ENCODE data around the gene DNAJA1.

The DNAJA1 gene

GRCh38 chr9:33029231-33029786 lies 4.2 kb downstream of the DNAJA1 start:
- DNase-seq (ENCODE audit: low spot score), result no peak

- DNase-seq (ENCODE audit: low spot score), result no peak
These were observed 5.2 kb downstream of the DNAJA1 start for GRCh38 chr9:33030285-33030684.

- DNase-seq (ENCODE audit: low spot score), result no peak
These were observed 7.2 kb downstream of the DNAJA1 start for GRCh38 chr9:33032292-33032691.

GRCh38 chr9:33032865-33033264 lies 7.8 kb downstream of the DNAJA1 start:
- no peak for DNase-seq (ENCODE audit: low spot score)

GRCh38 chr9:33040792-33041431 lies 15.8 kb downstream of the DNAJA1 start:
- DNase-seq (ENCODE audit: low spot score), result no peak

- no peak for DNase-seq (ENCODE audit: low spot score)
These were observed 16.5 kb downstream of the DNAJA1 start for GRCh38 chr9:33041432-33042188.

GRCh38 chr9:33042473-33042872 lies 17.4 kb downstream of the DNAJA1 start:
- no peak for DNase-seq (ENCODE audit: low spot score)

GRCh38 chr9:33043671-33044070 lies 18.6 kb downstream of the DNAJA1 start:
- DNase-seq (ENCODE audit: low spot score), result no peak

- DNase-seq (ENCODE audit: low spot score), result peak; percentile 92
These were observed 19.1 kb downstream of the DNAJA1 start for GRCh38 chr9:33044162-33044673.

GRCh38 chr9:33044677-33045282 lies 19.7 kb downstream of the DNAJA1 start:
- no peak for DNase-seq (ENCODE audit: low spot score)

- DNase-seq (ENCODE audit: low spot score), result no peak
These were observed 21.0 kb downstream of the DNAJA1 start for GRCh38 chr9:33046061-33046460.

- no peak for DNase-seq (ENCODE audit: low spot score)
These were observed 23.0 kb downstream of the DNAJA1 start for GRCh38 chr9:33048054-33048465.

GRCh38 chr9:33049680-33050361 lies 24.7 kb downstream of the DNAJA1 start:
- DNase-seq (ENCODE audit: low spot score), result no peak

GRCh38 chr9:33051144-33051543 lies 26.1 kb downstream of the DNAJA1 start:
- DNase-seq (ENCODE audit: low spot score), result no peak

- no peak for DNase-seq (ENCODE audit: low spot score)
These were observed 40.3 kb downstream of the DNAJA1 start for GRCh38 chr9:33065157-33066076.

GRCh38 chr9:33068991-33069390 lies 43.9 kb downstream of the DNAJA1 start:
- DNase-seq (ENCODE audit: low spot score), result no peak

- peak; percentile 98 for DNase-seq (ENCODE audit: low spot score)
These were observed 51.3 kb downstream of the DNAJA1 start, which contains the start of gene SMU1 for GRCh38 chr9:33076046-33077004. TSS of gene SMU1 (minus strand) at chr9:33076674. CDS start at chr9:33076608, 66 bp downstream.

- DNase-seq (ENCODE audit: low spot score), result no peak
These were observed 55.5 kb downstream of the DNAJA1 start for GRCh38 chr9:33080534-33080933.

- DNase-seq (ENCODE audit: low spot score), result no peak
These were observed 56.2 kb downstream of the DNAJA1 start for GRCh38 chr9:33081128-33081851.
